HG03095 (cell line): ENCODE measurements around the gene NAV2.

Experiments used
- ATAC-seq: cut with Tn5 transposase; IDR thresholded peaks from one replicate; pipeline ENCODE4 v1.9.1; 2021; ENCODE audit warnings: moderate library complexity; ENCODE audit not compliant: unreplicated experiment

The NAV2 gene

DNA sequence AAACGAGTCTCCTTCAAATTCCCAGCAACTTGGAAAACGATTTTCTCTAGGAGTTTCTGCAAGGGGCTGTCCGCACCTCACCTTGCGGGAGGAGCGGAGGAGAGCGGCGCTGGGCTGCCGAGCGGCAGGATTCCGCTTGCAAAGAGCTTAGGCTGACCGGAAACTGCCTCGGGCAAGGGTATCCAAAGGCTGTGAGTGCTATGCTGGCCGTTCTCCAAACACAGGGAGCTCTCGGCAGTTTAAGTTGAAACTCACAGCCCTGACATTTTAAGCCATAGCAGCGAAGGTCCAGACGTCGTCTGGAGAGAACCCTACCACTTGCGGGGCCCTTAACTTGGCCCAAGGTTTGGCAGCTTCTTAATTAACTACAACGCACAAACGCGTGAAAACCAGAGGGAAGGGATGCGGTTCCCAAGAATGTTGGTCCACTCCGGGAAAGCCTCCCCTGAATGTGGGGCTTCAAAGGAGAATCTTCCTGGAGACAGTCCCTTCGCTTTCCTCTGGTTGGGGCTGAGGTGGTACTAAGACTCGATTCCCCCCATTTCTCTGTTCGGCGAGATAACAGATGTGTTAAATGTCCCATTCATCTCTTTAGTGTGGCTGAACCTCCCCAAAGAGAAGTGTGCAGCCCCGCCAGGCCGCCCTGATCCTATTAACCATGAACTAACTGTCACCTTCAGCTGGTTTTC, 448.7 kb downstream of the NAV2 start:
- no peak for ATAC-seq

DNA sequence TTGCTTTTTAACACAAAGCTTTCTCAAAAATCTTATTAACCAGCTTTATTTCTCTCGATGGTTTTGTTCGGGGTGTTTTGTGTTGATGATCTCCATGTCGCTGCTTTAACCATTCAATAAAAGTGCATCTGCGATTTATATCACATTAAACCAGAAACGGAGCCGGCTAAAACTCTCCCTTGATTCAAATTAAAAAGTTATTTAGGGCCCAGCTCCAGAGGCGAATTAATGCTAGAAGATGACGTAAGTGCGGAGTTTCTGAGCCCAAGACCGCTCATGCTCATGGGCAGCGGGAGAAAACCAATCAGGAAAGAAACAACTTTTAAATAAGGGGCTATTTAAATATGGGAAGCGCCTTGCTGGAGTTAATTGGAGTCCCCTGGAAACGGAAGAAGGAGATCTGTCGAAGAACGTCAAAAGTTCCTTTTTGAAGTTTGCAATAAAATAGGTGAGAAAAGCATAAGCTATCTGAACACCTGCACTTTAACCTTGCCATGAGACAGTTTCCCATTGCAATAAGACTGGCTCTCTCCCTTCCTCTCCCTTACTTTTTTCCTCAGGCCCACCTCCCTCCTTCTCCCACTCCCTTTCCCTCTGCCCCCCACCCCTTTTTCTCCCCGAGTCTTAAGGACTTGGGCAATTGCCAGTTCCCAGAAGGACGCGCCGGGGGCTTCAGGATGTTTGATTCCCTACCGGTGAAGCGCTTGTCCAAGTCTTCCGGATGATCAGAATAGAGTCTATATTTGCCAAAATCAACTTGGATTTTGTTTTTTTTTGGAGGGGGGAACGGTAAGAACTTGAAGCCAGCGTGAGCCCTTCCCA, 449.5 kb downstream of the NAV2 start:
- ATAC-seq: no peak

DNA sequence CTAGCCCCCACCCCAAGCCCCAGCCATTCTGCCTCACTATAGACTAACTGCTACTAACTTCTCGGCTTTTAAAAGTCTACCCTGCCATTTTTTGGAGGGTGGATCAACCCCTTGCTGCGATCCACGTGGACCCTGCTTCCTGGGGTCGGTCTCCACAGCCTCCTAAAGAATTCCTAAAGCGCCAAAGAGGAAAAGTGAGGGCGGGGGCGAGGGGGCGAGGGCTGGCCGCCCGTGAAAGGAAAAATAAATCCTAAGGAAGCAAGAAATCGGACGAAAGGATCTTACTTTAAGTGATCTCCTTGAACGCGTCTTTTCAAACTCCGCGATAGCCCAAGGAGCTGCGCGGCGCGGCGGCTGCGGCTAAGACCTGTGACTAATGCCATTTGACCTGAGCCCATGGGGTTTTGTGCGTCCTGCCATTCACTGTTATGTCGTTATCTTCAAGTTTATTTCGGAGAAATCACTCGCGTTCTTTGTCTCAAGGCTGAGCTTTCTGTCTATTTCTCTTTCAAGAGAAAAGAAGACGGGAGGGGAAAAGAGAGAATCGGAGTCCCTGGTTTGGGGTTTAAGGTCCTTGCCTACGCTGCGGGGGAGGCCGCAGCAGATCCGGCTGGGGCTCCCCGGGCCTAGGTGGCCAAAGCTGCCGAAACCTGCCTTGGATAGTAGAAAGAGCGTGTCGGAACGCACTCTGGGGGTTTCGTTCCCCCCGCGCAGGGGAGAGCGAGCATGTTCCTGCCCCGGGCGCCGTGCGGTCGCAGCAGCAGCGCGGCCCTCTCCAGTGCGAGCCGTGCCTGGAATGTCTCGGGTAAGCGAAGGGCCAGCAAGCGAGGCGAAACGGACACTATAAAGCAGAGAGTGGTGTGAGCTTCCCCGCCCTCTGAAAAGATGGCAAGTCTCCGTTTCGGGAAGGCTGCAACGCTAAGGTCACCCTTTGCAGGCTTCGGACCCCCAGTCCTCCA, 450.5 kb downstream of the NAV2 start:
- no peak for ATAC-seq

DNA sequence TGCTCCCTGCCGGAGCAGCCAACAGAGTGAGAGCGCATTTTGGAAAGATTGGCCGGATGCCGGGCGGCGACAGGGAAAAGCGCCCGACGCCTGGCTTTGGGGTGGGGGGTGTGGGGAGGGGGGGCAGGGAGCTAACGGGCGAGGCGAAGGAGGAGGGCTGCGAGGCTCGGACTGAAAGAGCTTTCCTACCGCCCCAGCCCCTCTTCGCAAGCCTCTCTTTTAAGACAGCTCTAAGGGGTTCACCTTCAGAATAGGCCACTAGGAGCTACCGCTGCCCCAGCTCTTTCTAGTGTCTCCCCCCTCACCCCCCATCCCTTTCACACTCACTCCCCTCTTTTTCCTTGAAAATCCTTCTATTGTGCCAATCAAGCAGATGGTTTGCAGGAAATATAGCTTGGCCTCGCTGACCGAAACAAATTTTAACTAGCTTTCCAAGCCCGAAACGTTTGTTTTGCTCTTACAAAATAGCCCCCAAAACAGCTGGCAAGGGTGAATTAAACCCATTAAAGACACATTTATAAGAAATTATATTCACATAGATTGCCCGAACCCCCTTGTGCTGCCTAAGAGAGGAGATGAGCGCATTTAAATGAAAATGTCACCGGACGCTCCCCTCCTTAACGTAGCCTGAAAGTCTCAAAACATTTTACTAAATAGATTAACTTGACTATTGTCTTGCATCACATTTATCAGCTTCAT, 451.3 kb downstream of the NAV2 start:
- ATAC-seq: no peak
